HG02943 (cell line): Measurements from ENCODE around the gene VPS13A.
A peak's percentile ranks its signal among the peaks of the same experiment; 100 is the strongest.

ENCODE experiments used
- ATAC-seq: cut with Tn5 transposase; IDR thresholded peaks from one replicate; pipeline ENCODE4 v1.9.1; 2021; ENCODE audit warnings: mild to moderate bottlenecking, low read depth, moderate library complexity; ENCODE audit not compliant: unreplicated experiment

Gene VPS13A

DNA sequence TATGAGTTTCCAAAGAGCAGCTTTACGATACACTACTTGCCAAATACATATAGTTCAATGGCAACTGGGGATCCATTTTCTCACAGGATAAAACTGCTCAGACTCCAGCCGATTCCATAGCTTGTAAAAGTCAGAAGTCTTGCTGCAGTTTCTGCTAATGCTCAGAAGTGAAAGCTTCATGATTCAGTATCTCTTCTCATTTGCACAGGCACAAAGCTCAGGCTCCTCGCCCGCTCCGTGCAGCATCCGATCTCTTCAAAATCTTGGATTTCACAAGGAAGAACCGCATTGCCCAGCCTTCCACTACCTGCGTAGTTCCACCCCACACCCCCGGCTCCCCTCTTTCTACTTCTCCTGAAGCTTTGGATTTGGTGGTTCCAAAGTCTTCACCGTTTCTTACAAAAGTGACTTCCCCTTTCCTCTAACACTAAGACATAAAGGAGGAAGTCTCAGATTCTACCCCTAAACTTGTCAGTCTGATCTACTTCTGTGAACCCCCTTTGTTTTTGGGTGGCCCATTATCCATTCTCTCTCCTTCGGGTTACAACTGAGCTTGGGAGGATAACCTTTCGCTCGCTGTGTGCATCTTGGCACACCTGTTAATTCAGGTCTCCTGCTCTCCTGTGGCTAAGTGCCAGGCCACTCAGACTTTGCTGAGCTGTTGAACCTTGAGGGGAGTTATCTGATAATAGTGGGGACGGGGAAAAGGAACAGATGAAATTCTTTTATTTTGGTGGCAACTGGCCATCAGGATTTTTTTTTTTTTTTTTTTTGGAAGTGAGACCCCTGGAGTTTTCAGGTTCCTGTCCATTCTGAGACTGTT, 276.7 kb downstream of the VPS13A start:
- no peak for ATAC-seq

DNA sequence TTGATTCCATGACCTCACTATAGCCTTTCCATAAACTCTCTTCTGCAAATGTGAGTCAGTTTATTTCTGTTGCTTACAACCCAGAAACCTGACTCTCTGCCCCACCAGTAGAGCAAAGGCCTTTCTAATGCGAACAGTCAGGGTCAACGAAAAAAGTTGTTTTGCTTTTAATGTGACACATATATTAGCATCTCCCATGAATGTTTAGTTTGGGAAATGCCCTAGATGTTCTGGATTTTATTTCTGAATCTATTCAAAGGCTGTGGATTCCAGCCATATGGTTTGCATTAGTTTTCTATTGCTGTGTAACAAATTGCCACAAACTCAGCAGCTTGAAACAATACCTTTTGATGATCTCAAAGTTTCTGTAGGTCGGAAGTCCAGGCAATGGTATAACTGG, 277.3 kb downstream of the VPS13A start:
- ATAC-seq = no peak

DNA sequence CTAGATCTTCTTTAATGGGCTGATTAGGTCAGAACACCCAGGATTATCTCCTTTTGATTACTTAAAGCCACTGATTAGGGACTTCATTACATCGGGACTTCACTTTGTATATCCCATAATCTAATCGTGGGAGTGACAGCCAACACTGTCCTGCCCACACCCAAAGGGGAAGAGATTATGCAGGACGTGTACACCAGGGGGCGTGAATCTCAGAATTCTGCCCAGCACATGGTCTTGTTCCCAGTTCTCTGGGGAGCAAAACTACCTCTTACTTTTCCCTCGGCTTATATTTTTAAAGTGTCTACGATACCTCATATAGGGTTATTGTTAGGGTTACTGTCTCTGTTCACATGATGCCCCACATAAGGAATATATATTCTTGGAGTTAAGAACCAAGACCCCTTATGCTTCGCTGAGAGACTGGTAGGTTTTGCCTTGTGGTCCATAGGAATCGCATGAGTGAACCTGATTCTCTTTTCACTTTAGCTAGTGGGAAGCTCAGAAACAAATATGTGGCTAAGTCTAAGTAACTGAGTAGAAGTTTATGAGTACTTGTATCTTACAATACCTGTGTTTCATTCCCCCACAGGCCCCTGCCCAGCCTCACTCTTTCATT, 278.1 kb downstream of the VPS13A start:
- no peak for ATAC-seq

DNA sequence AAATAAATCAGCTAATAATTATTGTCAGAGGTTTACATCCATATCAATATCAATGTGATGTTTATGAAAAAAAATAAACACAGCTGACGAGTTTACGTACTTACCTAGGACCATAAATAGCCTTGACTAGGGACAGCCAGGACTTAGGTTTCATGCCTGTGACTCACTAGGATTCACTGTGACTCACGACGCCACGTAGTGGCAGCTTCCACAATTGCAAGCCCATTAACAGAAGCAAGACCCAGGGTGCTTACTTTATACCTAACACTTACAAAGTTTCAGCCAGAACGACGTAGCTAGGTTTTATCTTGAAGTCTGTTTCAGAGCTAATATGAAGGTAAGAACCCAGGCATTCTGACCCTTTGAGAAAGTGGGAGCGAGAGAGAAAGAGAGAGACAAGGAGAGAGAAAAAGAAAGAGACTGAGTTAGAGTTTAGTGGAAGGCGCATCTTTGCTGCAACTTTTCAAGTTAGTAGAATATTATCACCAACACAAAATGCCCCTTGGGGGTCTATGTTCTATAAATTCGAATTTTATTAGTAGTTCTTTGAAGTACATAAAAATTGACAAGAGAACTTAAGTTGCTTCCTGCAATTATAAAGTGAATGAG, 279.6 kb downstream of the VPS13A start:
- peak; percentile 72 for ATAC-seq

DNA sequence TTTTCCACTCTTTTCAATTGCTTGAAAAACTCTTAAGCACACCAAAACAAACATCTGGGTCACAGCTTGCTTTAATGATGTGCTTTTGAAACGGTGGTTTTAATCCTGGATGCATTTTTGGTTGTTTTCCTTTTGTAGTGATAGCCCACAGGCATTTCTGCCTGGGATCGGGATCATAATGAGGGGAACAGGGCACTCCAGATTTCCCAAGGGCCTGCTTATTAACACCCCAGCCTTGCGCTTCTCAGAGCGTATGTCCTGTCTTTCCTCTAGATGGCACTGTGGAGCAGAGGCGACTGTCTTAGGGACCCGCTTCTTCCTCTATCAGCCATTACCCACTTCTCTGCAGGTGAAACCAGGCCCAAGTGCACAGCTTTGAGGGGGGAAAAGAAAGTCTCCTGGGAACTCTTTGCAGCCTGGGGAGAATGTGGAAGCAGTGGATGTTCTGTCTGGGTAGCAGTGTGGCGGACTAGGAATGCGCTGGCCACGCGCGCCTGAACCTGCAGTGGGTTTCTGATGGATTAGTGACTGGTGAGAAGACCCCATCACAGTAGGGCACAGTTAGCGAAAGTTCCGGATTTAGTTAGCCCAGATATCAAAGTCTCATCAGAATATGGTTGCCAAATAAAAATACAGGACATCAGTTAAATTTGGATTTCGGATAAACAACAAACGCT, 280.7 kb downstream of the VPS13A start:
- ATAC-seq = peak; percentile 66

DNA sequence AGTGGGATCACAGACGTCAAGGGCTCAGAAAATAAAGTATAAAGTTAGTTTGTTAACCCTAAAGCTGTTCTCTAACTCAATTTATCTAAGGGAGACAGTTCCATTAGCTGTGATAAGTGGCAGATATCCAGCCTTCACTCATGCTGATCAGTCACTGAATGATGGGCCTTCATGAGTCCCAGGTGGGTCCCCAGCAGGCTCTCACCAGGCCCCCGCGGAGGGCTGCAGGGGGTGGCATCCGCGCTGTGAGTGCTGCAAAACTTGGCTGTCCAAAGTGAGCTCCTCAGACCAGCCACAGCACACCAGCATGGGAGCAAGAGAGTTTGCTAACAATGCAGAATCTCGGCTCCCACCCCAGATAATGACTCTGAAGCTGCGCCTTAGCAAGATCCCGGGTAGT, 283.6 kb downstream of the VPS13A start:
- ATAC-seq = no peak

DNA sequence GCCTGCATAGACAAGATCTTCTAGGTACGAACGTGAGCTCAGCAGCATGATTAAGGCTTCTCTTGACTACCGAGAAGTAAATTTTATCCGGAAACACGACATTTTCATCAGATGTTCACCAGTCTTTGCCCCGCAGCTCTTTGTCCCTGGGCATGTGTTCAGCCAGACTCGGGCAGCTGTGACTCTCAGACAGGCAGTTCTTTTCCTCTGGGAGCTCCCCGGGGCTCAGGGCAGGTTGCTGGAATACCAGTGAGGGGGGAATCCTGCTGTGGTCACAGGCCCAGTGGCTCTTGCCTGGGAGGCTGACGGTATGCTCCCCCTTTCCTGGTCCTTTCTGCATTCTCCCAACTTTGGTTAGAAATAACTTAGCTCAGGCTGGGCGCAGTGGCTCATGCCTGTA, 284.7 kb downstream of the VPS13A start:
- no peak for ATAC-seq

DNA sequence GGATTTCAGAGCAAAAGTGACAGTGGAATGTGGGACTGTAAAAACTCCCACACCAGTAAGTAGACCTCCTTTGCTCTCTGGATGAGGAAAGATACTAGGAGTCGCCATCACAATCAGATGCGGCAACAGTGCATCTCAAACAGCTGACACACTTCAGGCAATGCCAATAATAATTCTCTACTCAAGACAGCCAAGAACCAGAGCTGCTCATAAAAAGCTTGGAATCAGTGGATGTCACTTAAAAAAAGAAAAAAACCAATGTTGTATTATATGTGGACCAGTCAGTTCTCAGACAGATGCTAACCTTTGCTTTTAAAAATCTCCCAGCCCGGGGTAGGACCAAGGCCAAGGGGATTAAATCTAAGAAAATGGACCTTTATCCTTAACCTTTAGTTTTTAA, 285.8 kb downstream of the VPS13A start:
- ATAC-seq = no peak

DNA sequence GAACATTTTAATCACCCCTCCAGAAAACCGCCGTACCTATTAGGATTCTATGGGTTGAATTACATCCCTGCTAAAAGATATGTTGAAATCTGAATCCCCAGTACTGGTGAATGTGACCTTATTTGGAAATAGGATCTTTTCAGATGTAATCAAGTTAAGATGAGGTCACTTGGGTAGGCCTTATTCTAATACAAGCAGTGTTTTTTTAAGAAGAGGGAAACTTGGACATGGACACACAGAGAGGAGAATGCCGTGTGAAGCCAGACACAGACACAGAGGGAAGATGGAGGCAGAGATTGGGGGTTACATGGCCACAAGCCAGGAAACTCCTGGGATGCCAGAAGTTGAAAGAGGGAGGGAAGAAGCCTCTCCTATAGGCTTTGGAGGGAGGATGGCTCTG, 287.3 kb downstream of the VPS13A start:
- no peak for ATAC-seq

DNA sequence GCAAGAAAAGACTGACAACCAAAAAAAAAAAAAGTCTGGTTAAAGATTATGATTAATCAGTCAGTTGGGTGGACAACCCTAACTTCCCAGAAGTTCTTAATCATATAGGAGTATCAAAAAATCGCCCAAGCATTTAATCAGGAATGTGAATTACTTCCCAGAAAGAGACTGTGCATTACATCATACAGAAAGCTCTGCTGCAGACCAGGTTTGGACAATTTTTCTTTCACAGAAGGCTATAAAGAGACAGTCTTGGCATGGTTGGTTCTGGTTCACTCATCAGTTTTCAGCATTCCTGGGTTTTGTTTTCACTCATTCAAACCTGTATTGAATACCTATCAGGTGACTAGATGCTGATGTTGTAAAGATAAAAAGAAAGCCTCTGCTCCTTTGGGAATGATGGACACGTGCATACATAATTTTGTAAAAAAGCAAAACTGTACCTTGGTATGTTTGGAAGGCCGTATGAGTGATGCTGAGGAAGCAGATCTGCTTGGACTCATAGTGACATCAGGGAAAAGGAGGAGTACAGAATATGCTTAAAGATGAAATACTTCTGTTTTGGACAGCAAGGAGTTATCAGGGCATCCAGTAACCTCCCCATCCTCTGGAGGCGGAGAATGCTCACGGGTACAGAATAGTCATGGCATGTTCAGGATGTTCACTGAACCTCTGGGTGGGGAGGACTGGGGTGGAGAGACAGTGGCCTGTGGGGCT, 292.3 kb downstream of the VPS13A start:
- no peak for ATAC-seq
